ENCODE data around the gene KXD1.

Gene KXD1

DNA sequence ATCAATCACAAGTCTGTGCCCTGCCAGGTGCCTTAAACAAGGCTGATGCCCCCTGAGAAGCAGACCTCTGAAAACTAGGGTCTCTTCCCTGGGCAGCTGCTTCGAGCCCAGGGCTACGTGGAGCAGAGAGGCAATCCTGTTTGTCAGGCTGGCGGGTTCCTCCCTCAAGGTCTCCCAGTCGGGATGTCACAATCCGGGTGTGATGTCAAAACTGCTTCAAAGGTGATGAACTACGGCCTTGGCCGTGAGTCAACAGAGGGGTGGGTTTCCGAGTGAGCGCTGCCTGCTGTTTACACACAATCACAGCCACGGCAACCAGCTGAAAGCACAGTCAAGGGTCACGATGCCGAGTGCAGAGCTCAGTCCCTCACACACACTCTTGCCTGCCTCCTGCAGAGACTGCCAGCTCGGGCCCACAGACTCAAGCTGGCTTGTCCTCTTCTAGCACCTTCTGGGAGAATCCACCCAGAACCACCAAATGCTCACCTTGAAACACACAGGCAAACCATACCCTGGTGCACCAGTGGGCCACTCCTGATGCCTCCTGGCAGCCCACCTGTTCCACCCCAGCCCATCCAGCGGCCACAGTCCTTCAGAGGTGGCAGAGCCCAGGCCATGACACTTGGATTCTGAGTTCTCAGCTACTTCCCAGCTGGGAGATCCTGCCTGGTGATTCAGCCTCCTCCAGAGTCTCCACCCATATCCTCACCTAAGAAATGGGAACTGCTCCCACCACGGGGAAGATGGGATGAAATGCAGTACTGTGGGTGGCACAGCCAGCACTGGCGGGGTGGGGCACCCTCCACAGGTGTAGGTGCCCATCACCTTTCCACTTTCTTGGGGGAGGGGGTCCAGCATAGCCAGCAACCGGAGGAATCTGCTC lies 42.6 kb upstream of the KXD1 start:
- Histone ChIP-seq H3K9ac (no peak overlapping the region), H3K4me2 (peak overlapping the region; percentile 3; the same call in 1 of the 2 replicates), H3K27ac (no peak overlapping the region; the same call in 1 of the 2 replicates), H3K36me3 (ENCODE audit: insufficient read depth) (no peaks in the 10 kb centered on the region), H3K27me3 (ENCODE audit: insufficient read depth, low read depth) (no peaks in the 10 kb centered on the region), H3K4me1 (ENCODE audit: low read depth, poor library complexity, severe bottlenecking) (peaks cover 62% of the 10 kb centered on the region), H3K4me3 (IDR thresholded peaks at IDR 0.05; ENCODE audit: insufficient read depth, low read depth, low read length) (no peak overlapping the region), H3K79me2 (ENCODE audit: insufficient read depth, low read depth) (peaks cover 100% of the 10 kb centered on the region), H4K20me1 (ENCODE audit: insufficient read depth) (peaks cover 69% of the 10 kb centered on the region), H2AFZ (ENCODE audit: low read depth) (no peak overlapping the region)
- TF ChIP-seq, protein P1, sequence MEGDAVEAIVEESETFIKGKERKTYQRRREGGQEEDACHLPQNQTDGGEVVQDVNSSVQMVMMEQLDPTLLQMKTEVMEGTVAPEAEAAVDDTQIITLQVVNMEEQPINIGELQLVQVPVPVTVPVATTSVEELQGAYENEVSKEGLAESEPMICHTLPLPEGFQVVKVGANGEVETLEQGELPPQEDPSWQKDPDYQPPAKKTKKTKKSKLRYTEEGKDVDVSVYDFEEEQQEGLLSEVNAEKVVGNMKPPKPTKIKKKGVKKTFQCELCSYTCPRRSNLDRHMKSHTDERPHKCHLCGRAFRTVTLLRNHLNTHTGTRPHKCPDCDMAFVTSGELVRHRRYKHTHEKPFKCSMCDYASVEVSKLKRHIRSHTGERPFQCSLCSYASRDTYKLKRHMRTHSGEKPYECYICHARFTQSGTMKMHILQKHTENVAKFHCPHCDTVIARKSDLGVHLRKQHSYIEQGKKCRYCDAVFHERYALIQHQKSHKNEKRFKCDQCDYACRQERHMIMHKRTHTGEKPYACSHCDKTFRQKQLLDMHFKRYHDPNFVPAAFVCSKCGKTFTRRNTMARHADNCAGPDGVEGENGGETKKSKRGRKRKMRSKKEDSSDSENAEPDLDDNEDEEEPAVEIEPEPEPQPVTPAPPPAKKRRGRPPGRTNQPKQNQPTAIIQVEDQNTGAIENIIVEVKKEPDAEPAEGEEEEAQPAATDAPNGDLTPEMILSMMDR (conservative IDR thresholded peaks at IDR 0.05; ENCODE audit: low read depth, low read length), result no peak

DNA sequence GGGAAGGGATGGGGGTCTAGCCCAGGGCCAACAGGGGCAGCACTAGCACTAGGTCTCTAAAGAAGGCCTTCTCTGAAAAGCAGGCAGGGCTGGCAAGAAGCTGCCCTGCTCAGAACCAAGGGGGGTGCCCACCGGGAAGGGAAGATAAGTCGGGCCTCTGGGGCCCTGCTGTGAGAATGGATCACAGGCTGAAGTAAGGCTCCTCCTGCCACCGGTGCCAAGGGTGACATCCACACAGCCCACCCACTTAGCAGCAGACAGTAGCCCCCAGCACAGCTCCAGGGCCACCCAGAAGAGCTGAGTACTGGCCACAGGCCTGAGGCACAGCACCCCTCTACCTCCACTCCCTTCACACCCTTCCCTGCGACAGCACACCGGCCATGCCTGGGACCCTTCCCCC lies 41.7 kb upstream of the KXD1 start:
- H3K9ac ChIP-seq, result no peak overlapping the region
- no peak overlapping the region for H3K27ac ChIP-seq
- H3K79me2 ChIP-seq (ENCODE audit: insufficient read depth, low read depth), result peaks cover 98% of the 10 kb centered on the region
- peaks cover 54% of the 10 kb centered on the region for H3K4me1 ChIP-seq (ENCODE audit: low read depth, poor library complexity, severe bottlenecking)
- no peak overlapping the region for H2AFZ ChIP-seq (ENCODE audit: low read depth)
- TF ChIP-seq, protein P1 (conservative IDR thresholded peaks at IDR 0.05; ENCODE audit: low read depth, low read length), result no peak
- no peaks in the 10 kb centered on the region for H3K36me3 ChIP-seq (ENCODE audit: insufficient read depth)
- H3K4me3 ChIP-seq (IDR thresholded peaks at IDR 0.05; ENCODE audit: insufficient read depth, low read depth, low read length), result no peak overlapping the region
- H4K20me1 ChIP-seq (ENCODE audit: insufficient read depth), result peaks cover 62% of the 10 kb centered on the region
- H3K27me3 ChIP-seq (ENCODE audit: insufficient read depth, low read depth), result no peaks in the 10 kb centered on the region
- H3K4me2 ChIP-seq, result no peak overlapping the region

DNA sequence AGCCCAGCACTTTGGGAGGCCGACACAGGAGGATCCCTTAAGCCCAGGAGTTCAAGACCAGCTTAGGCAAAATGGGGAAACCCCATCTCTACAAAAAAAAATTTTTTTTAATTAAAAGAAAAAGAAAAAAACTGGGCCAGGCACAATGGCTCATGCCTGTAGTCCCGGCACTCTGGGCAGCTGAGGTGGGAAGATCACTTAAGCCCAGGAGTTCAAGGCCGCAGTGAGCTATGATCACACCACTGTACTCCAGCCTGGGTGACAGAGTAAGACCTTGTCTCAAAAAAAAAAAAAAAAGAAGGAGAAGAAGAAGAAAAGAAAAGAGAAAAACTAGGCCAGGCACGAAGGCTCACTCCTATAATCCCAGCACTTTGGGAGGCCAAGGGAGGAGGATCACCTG lies 40.1 kb upstream of the KXD1 start:
- Histone ChIP-seq H3K27ac (no peak overlapping the region), H3K4me3 (IDR thresholded peaks at IDR 0.05; ENCODE audit: insufficient read depth, low read depth, low read length) (no peak overlapping the region), H4K20me1 (ENCODE audit: insufficient read depth) (peaks cover 50% of the 10 kb centered on the region), H3K27me3 (ENCODE audit: insufficient read depth, low read depth) (no peaks in the 10 kb centered on the region), H3K36me3 (ENCODE audit: insufficient read depth) (no peaks in the 10 kb centered on the region), H3K4me2 (peak overlapping the region; percentile 3; the same call in 1 of the 2 replicates), H2AFZ (ENCODE audit: low read depth) (no peak overlapping the region), H3K4me1 (ENCODE audit: low read depth, poor library complexity, severe bottlenecking) (peaks cover 50% of the 10 kb centered on the region), H3K9ac (no peak overlapping the region), H3K79me2 (ENCODE audit: insufficient read depth, low read depth) (peaks cover 89% of the 10 kb centered on the region)
- TF ChIP-seq, protein P1 (conservative IDR thresholded peaks at IDR 0.05; ENCODE audit: low read depth, low read length), result no peak

DNA sequence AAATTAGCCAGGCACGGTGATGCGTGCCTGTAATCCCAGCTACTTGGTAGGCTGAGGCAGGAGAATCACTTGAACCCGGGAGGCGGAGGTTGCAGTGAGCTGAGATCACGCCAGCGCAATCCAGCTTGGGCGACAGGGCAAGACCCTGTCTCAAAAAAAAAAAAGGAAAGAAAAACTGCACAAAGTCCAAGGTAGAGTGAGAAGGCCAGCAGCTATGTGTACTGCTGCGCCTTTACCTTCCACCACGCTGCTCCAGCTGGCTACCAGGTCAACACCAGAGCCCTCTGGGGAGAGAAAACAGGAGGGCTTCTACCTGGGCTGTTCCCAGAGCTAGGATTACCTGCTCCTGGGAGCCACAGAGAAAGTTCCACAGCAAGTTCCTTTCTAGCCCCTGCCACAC lies 39.0 kb upstream of the KXD1 start:
- Histone ChIP-seq H2AFZ (ENCODE audit: low read depth) (no peak overlapping the region), H4K20me1 (ENCODE audit: insufficient read depth) (peaks cover 47% of the 10 kb centered on the region), H3K4me2 (peak overlapping the region; percentile 96), H3K79me2 (ENCODE audit: insufficient read depth, low read depth) (peaks cover 78% of the 10 kb centered on the region), H3K4me3 (IDR thresholded peaks at IDR 0.05; ENCODE audit: insufficient read depth, low read depth, low read length) (no peak overlapping the region), H3K27ac (peak overlapping the region; percentile 82; the same call in 1 of the 2 replicates), H3K4me1 (ENCODE audit: low read depth, poor library complexity, severe bottlenecking) (peaks cover 55% of the 10 kb centered on the region), H3K36me3 (ENCODE audit: insufficient read depth) (no peaks in the 10 kb centered on the region), H3K9ac (no peak overlapping the region), H3K27me3 (ENCODE audit: insufficient read depth, low read depth) (no peaks in the 10 kb centered on the region)
- TF ChIP-seq, protein P1 (conservative IDR thresholded peaks at IDR 0.05; ENCODE audit: low read depth, low read length), result no peak

Data from KMS-11 (cell line).